ENCODE measurements around the gene YIPF7.

DNA sequence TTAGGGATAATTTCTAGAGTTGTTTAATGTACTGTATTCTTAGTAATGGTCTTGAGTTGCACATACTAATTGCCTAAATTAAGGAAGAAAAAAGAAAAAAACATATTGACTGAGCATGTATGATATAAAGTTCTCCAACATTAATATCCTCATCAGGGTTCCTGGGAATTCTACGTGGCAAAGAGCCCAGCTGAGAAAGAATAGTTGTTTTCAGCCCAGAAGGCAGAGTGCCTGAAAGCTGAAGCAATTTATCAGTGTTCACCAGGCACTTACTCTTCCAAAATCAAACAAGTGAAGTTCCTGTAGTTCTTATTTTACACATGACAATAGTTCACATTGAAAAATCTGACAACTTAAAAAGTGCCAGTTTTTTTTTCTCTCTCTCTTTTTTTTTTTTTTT is 27.7 kb downstream of the YIPF7 start:
- TF ChIP-seq, protein P1, sequence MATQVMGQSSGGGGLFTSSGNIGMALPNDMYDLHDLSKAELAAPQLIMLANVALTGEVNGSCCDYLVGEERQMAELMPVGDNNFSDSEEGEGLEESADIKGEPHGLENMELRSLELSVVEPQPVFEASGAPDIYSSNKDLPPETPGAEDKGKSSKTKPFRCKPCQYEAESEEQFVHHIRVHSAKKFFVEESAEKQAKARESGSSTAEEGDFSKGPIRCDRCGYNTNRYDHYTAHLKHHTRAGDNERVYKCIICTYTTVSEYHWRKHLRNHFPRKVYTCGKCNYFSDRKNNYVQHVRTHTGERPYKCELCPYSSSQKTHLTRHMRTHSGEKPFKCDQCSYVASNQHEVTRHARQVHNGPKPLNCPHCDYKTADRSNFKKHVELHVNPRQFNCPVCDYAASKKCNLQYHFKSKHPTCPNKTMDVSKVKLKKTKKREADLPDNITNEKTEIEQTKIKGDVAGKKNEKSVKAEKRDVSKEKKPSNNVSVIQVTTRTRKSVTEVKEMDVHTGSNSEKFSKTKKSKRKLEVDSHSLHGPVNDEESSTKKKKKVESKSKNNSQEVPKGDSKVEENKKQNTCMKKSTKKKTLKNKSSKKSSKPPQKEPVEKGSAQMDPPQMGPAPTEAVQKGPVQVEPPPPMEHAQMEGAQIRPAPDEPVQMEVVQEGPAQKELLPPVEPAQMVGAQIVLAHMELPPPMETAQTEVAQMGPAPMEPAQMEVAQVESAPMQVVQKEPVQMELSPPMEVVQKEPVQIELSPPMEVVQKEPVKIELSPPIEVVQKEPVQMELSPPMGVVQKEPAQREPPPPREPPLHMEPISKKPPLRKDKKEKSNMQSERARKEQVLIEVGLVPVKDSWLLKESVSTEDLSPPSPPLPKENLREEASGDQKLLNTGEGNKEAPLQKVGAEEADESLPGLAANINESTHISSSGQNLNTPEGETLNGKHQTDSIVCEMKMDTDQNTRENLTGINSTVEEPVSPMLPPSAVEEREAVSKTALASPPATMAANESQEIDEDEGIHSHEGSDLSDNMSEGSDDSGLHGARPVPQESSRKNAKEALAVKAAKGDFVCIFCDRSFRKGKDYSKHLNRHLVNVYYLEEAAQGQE (IDR thresholded peaks at IDR 0.05) = no peak
- TF ChIP-seq RAD21 (IDR thresholded peaks at IDR 0.05) = no peak
- TF ChIP-seq, protein P2, sequence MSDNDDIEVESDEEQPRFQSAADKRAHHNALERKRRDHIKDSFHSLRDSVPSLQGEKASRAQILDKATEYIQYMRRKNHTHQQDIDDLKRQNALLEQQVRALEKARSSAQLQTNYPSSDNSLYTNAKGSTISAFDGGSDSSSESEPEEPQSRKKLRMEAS (IDR thresholded peaks at IDR 0.05) = no peak
- TF ChIP-seq, protein P3, sequence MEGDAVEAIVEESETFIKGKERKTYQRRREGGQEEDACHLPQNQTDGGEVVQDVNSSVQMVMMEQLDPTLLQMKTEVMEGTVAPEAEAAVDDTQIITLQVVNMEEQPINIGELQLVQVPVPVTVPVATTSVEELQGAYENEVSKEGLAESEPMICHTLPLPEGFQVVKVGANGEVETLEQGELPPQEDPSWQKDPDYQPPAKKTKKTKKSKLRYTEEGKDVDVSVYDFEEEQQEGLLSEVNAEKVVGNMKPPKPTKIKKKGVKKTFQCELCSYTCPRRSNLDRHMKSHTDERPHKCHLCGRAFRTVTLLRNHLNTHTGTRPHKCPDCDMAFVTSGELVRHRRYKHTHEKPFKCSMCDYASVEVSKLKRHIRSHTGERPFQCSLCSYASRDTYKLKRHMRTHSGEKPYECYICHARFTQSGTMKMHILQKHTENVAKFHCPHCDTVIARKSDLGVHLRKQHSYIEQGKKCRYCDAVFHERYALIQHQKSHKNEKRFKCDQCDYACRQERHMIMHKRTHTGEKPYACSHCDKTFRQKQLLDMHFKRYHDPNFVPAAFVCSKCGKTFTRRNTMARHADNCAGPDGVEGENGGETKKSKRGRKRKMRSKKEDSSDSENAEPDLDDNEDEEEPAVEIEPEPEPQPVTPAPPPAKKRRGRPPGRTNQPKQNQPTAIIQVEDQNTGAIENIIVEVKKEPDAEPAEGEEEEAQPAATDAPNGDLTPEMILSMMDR (IDR thresholded peaks at IDR 0.05; ENCODE audit: low read depth, low read length, missing input control) = no peak
- TF ChIP-seq SP1 (IDR thresholded peaks at IDR 0.05) = no peak
- no peak for TF ChIP-seq FOXA1 (IDR thresholded peaks at IDR 0.05)
- TF ChIP-seq GABPA (IDR thresholded peaks at IDR 0.05 in 1 of 2, conservative IDR thresholded peaks at IDR 0.05 in 1 of 2) = no peak
- no peak for TF ChIP-seq JUND (IDR thresholded peaks at IDR 0.05)
- no peak for TF ChIP-seq NR2F2 (IDR thresholded peaks at IDR 0.05)
- TF ChIP-seq, protein P4, sequence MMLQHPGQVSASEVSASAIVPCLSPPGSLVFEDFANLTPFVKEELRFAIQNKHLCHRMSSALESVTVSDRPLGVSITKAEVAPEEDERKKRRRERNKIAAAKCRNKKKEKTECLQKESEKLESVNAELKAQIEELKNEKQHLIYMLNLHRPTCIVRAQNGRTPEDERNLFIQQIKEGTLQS (IDR thresholded peaks at IDR 0.05) = no peak
